NCI-H2029 (cell line): ENCODE measurements around the gene SAMD4A.

Source experiments
- DNase-seq: peaks from one replicate; lab custom pipeline; 2025; lab: John Stamatoyannopoulos, UW

Gene SAMD4A

GRCh38 chr14:54836231-54836630, 269.3 kb downstream of the SAMD4A start:
- DNase-seq = no peak

GRCh38 chr14:54837508-54838149, 270.7 kb downstream of the SAMD4A start:
- no peak for DNase-seq

GRCh38 chr14:54838931-54839512, 272.1 kb downstream of the SAMD4A start:
- no peak for DNase-seq

GRCh38 chr14:54839701-54840119, 272.8 kb downstream of the SAMD4A start:
- no peak for DNase-seq

GRCh38 chr14:54840336-54840735, 273.4 kb downstream of the SAMD4A start:
- DNase-seq = no peak

GRCh38 chr14:54840798-54841197, 273.9 kb downstream of the SAMD4A start:
- DNase-seq = no peak
